ENCODE measurements around the gene TENM3. TPM values are rescaled to one million over a fixed set of nuclear protein-coding genes. Genes with fewer than 3 reads are reported as not detected.
"Not testable (repeated sequence)": the region's sequence is repeated elsewhere in the genome, so short reads cannot be mapped to it uniquely, and the experiment has no call there.

Gene TENM3
- total RNA-seq, 1 donor from 2014 or later = 40.4 TPM

DNA sequence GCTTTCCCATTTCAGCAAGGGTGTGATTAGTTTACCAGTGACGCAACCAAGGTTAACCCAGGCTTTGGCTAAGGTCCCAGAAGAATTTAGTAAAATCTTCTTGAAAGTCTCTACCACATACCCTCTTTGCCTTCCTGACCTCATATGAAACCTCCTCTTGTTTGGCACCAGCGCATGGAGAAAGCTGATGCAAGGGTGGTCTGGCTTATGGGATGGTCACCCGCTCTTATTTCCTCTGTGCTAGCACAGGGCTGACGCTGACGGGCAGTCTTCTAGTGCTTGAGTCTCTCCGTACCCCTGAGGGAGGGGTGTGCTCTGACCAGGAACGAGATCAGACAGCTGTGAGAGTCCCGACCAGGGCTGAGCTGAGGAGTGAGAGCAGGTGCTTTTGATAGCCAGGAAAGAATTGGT lies 137.6 kb downstream of the TENM3 start:
- Mint-ChIP-seq H3K4me1 (ENCODE audit: low read depth) (no peaks in the 10 kb centered on the region), H3K36me3 (ENCODE audit: insufficient read depth) (peaks cover 1% of the 10 kb centered on the region), H3K4me3 (ENCODE audit: low read depth) (no peak overlapping the region)

DNA sequence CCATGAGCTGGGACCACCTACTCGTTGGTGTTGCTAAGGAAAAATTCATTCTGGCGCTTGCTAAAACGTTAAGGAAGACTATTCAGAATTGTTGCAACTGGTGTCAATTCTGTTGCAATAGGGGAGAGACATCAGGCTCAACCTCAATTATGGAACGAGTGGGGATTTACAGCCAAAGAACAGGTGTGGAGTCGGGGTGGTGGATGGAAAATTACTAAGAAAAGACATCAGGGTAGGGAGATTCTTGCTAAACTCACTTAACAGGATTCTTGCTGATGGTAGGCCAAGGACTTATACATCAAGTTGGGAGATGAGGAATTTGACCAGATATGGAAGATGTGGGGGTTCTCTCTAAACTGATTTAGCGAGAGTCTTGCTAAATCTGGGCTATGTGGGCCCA lies 139.7 kb downstream of the TENM3 start:
- H3K4me3 Mint-ChIP-seq (ENCODE audit: low read depth) = no peak overlapping the region
- H3K4me1 Mint-ChIP-seq (ENCODE audit: low read depth) = no peaks in the 10 kb centered on the region
- peaks cover 8% of the 10 kb centered on the region for H3K9me3 Mint-ChIP-seq (ENCODE audit: low read depth)
- no peak for DNase-seq (ENCODE audit: low spot score, unreplicated experiment)
- no peak overlapping the region for H3K27ac Mint-ChIP-seq
- TF ChIP-seq, protein P1, sequence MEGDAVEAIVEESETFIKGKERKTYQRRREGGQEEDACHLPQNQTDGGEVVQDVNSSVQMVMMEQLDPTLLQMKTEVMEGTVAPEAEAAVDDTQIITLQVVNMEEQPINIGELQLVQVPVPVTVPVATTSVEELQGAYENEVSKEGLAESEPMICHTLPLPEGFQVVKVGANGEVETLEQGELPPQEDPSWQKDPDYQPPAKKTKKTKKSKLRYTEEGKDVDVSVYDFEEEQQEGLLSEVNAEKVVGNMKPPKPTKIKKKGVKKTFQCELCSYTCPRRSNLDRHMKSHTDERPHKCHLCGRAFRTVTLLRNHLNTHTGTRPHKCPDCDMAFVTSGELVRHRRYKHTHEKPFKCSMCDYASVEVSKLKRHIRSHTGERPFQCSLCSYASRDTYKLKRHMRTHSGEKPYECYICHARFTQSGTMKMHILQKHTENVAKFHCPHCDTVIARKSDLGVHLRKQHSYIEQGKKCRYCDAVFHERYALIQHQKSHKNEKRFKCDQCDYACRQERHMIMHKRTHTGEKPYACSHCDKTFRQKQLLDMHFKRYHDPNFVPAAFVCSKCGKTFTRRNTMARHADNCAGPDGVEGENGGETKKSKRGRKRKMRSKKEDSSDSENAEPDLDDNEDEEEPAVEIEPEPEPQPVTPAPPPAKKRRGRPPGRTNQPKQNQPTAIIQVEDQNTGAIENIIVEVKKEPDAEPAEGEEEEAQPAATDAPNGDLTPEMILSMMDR (IDR thresholded peaks at IDR 0.05; ENCODE audit: unreplicated experiment) = no peak
- no peaks in the 10 kb centered on the region for H3K27me3 Mint-ChIP-seq
- peaks cover 4% of the 10 kb centered on the region for H3K36me3 Mint-ChIP-seq (ENCODE audit: insufficient read depth)

More for the DNA sequence above, 137.6 kb downstream of the TENM3 start:
- no peak overlapping the region for H3K27ac Mint-ChIP-seq
- peaks cover 3% of the 10 kb centered on the region for H3K9me3 Mint-ChIP-seq (ENCODE audit: low read depth)
- DNase-seq (ENCODE audit: low spot score, unreplicated experiment) = no peak
- TF ChIP-seq, protein P1 (IDR thresholded peaks at IDR 0.05; ENCODE audit: unreplicated experiment) = no peak
- no peaks in the 10 kb centered on the region for H3K27me3 Mint-ChIP-seq

DNA sequence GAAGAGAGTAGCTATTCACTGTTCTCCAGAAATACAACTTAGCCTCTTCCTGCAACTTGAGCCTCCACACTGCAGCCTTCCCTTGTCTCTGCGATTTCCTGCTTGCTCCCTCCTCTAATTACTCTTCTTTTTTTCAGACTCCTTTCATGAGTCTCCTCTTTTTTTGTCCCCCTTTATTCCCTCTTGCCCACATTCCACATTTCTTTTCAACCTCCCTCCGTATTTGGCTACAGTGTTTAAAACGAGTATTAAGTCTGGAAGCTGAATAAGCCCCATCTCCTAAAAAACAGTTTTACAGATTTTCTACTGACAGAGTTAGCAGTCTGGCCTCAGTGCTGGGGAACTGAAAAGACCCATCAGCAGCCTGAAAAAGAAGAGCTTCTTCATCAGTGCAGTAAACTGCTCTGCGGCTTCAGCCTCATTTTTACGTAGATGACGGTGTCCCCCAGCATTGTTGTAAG lies 141.5 kb downstream of the TENM3 start:
- H3K27me3 Mint-ChIP-seq = no peaks in the 10 kb centered on the region
- H3K36me3 Mint-ChIP-seq (ENCODE audit: insufficient read depth) = peaks cover 5% of the 10 kb centered on the region
- TF ChIP-seq, protein P1 (IDR thresholded peaks at IDR 0.05; ENCODE audit: unreplicated experiment) = no peak
- H3K9me3 Mint-ChIP-seq (ENCODE audit: low read depth) = peaks cover 5% of the 10 kb centered on the region
- peak overlapping the region; percentile 4 for H3K27ac Mint-ChIP-seq
- H3K4me1 Mint-ChIP-seq (ENCODE audit: low read depth) = no peaks in the 10 kb centered on the region
- no peak for DNase-seq (ENCODE audit: low spot score, unreplicated experiment)
- no peak overlapping the region for H3K4me3 Mint-ChIP-seq (ENCODE audit: low read depth)

DNA sequence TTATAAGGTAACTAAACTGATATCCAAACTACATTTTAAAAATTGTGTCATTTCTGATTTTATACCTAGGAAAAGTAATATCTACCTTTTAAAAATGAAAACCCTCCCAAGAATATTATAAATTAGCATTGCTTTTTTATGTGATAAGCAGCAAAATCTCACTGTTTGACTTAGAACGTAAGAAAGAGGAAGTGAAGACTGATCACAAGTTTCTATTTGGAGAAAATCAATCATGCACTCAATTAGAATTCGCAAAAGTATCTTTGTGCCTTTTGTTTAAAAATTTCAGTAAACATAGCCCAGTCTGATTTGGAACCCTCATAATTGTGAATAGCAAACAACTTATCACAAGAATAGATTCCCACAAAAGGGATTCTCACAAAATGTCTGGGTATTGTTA lies 142.7 kb downstream of the TENM3 start:
- H3K27me3 Mint-ChIP-seq = no peaks in the 10 kb centered on the region
- TF ChIP-seq, protein P1 (IDR thresholded peaks at IDR 0.05; ENCODE audit: unreplicated experiment) = no peak
- no peaks in the 10 kb centered on the region for H3K4me1 Mint-ChIP-seq (ENCODE audit: low read depth)
- peaks cover 5% of the 10 kb centered on the region for H3K36me3 Mint-ChIP-seq (ENCODE audit: insufficient read depth)
- H3K27ac Mint-ChIP-seq = no peak overlapping the region
- no peak overlapping the region for H3K4me3 Mint-ChIP-seq (ENCODE audit: low read depth)
- H3K9me3 Mint-ChIP-seq (ENCODE audit: low read depth) = peaks cover 5% of the 10 kb centered on the region
- DNase-seq (ENCODE audit: low spot score, unreplicated experiment) = no peak

DNA sequence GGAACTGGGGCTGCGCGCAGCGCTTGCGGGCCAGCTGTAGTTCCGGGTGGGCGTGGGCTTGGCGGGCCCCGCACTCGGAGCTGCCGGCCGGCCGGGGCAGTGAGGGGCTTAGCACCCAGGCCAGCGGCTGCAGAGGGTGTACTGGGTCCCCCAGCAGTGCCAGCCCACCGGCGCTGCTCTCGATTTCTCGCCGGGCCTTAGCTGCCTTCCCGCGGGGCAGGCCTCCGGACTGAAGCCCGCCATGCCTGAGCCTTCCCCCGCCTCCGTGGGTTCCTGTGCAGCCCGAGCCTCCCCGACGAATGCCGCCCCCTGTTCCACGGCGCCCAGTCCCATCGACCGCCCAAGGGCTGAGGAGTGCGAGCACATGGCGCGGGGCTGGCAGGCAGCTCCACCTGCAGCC lies 143.4 kb downstream of the TENM3 start:
- not testable (repeated sequence) for H3K27ac Mint-ChIP-seq; H3K36me3 Mint-ChIP-seq (ENCODE audit: insufficient read depth); H3K4me1 Mint-ChIP-seq (ENCODE audit: low read depth); H3K27me3 Mint-ChIP-seq; H3K9me3 Mint-ChIP-seq (ENCODE audit: low read depth); H3K4me3 Mint-ChIP-seq (ENCODE audit: low read depth); DNase-seq (ENCODE audit: low spot score, unreplicated experiment)

DNA sequence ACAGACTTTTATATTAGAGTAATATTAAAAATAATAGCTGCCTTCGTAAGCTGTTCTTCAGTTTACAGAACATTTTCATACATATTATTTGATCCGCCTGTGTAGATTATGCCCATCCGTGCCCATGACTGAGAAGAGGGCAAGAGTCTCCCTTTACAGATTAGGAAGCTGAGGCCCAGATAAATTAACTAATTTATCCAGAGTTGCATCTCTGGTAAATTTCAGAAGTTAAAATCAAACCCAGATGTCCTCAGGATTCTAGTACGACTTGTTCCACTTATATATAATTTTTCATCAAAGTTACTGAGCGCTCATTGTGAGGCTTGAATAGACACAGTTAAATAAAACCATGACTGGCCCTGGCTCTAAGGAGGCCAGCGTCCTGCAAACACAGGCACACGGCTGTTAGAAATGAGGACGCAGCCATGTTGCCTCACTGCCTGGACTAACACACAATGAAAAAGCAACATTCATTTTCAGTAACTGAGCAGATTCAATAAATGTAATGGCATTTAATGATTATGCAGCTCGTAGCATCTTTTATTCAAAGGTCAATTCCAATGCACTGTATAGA lies 148.0 kb downstream of the TENM3 start:
- H3K9me3 Mint-ChIP-seq (ENCODE audit: low read depth) = peaks cover 5% of the 10 kb centered on the region
- peaks cover 4% of the 10 kb centered on the region for H3K36me3 Mint-ChIP-seq (ENCODE audit: insufficient read depth)
- H3K27me3 Mint-ChIP-seq = no peaks in the 10 kb centered on the region
- TF ChIP-seq, protein P1 (IDR thresholded peaks at IDR 0.05; ENCODE audit: unreplicated experiment) = no peak
- H3K4me3 Mint-ChIP-seq (ENCODE audit: low read depth) = no peak overlapping the region
- no peak overlapping the region for H3K27ac Mint-ChIP-seq
- no peak for DNase-seq (ENCODE audit: low spot score, unreplicated experiment)
- H3K4me1 Mint-ChIP-seq (ENCODE audit: low read depth) = no peaks in the 10 kb centered on the region

Measured in progenitor cell of endocrine pancreas (in vitro differentiated cells).